H1 (cell line): ENCODE results near the gene UBE2E1. TPM values are rescaled to one million over a fixed set of nuclear protein-coding genes. Genes with fewer than 3 reads are reported as not detected.

Experiments used
- CTCF ChIA-PET: fragments of 300-600 bp; sonication (Branson Sonifier 250); formaldehyde crosslinking; loops from one replicate; lab custom pipeline; 2021; ENCODE audit not compliant: partially characterized antibody; lab: Charles Lee
- POLR2A ChIA-PET: fragments of 300-600 bp; sonication (Branson Sonifier 250); formaldehyde crosslinking; loops from one replicate; lab custom pipeline; 2021; ENCODE audit warnings: inconsistent platforms; ENCODE audit not compliant: partially characterized antibody; lab: Charles Lee
- DNase-seq, 2 experiments: peaks; one replicate each; pipeline versions ENCODE4 v3.0.0 to v3.0.0-alpha.2; 2010 to 2022; ENCODE audit warnings: low spot score in 2 of 2, low read depth in 1 of 2, mixed read lengths in 1 of 2
- FAIRE-seq: peaks from 2 replicates; lab custom pipeline; 2011; peaks lifted over from hg19 to GRCh38; lab: Jason Lieb, UNC
- H2AFZ ChIP-seq: 2 replicates; pipeline ENCODE4 v1.8.1; 2012; ENCODE audit warnings: low read length, inconsistent platforms
- H2AK5ac ChIP-seq: 2 replicates; pipeline ENCODE4 v1.6.1; 2013; ENCODE audit warnings: low read depth, low read length
- H2BK120ac ChIP-seq: replicated peaks from 2 replicates; pipeline ENCODE3; 2013; ENCODE audit warnings: low read depth, low read length, inconsistent platforms
- H2BK12ac ChIP-seq: 2 replicates; pipeline ENCODE4 v1.6.1; 2013; ENCODE audit warnings: low read depth, low read length
- H2BK15ac ChIP-seq: 2 replicates; pipeline ENCODE4 v1.6.1; 2013; ENCODE audit warnings: low read length
- H2BK20ac ChIP-seq: 2 replicates; pipeline ENCODE4 v1.6.1; 2013; ENCODE audit warnings: low read length
- H2BK5ac ChIP-seq: 2 replicates; pipeline ENCODE4 v1.6.1; 2013; ENCODE audit warnings: low read depth, low read length
- H3K14ac ChIP-seq: 2 replicates; pipeline ENCODE4 v1.6.1; 2013; ENCODE audit warnings: inconsistent platforms; ENCODE audit not compliant: insufficient read length
- H3K18ac ChIP-seq: 2 replicates; pipeline ENCODE4 v1.6.1; 2013; ENCODE audit warnings: low read length; ENCODE audit errors: extremely low read depth
- H3K23ac ChIP-seq: 2 replicates; pipeline ENCODE4 v1.6.1; 2013; ENCODE audit warnings: inconsistent platforms; ENCODE audit not compliant: insufficient read length
- H3K23me2 ChIP-seq: 2 replicates; pipeline ENCODE4 v1.6.1; 2013; ENCODE audit warnings: low read depth, low read length
- H3K27ac ChIP-seq: 2 replicates; pipeline ENCODE4 v1.6.1; 2011; ENCODE audit warnings: low read depth, low read length, inconsistent platforms
- H3K27me3 ChIP-seq, 4 experiments: replicated peaks in 1 of 4; 1 replicate in 1 of 4; 2 replicates in 3 of 4; pipeline versions ENCODE4 v1.6.1 to v1.8.1; 2011 to 2013; ENCODE audit warnings: low read length in 3 of 4, mild to moderate bottlenecking in 3 of 4, inconsistent platforms in 2 of 4, mixed read lengths in 2 of 4, moderate library complexity in 1 of 4; ENCODE audit not compliant: control insufficient read depth in 3 of 4, insufficient read depth in 3 of 4; ENCODE audit errors: extremely low read depth in 1 of 4
- H3K36me3 ChIP-seq, 4 experiments: 2 replicates each; pipeline versions ENCODE4 v1.6.1 to v1.8.1; 2011 to 2013; ENCODE audit warnings: mild to moderate bottlenecking in 4 of 4, low read length in 3 of 4, moderate library complexity in 2 of 4, control low read depth in 1 of 4, inconsistent platforms in 1 of 4; ENCODE audit not compliant: insufficient read depth in 4 of 4, control insufficient read depth in 2 of 4
- H3K4ac ChIP-seq: replicated peaks from 2 replicates; pipeline ENCODE3; 2013; ENCODE audit warnings: low read length, low read depth, mixed read lengths, inconsistent platforms; ENCODE audit not compliant: insufficient read length
- H3K4me1 ChIP-seq, 4 experiments: replicated peaks in 1 of 4; 1 replicate in 1 of 4; 2 replicates in 3 of 4; pipeline versions ENCODE4 v1.6.1 to v1.8.1; 2011 to 2013; ENCODE audit warnings: low read length in 3 of 4, inconsistent platforms in 2 of 4, mixed read lengths in 1 of 4; ENCODE audit not compliant: insufficient read depth in 4 of 4, control insufficient read depth in 3 of 4
- H3K4me2 ChIP-seq, 2 experiments: 2 replicates each; pipeline versions ENCODE4 v1.6.1 to v1.8.1; 2011 to 2013; ENCODE audit warnings: low read depth in 2 of 2, low read length in 2 of 2, control low read depth in 1 of 2, inconsistent platforms in 1 of 2, mild to moderate bottlenecking in 1 of 2; ENCODE audit not compliant: insufficient read depth in 1 of 2
- H3K4me3 ChIP-seq, 4 experiments: fragments of 200-600, 300-600 bp in 1 of 4; sonication (generic), shearing (Covaris generic), sonication (Bioruptor Twin) in 1 of 4; 2 replicates each; pipeline versions ENCODE4 v1.5.1 to v1.8.1; 2011 to 2016; ENCODE audit warnings: low read length in 4 of 4, low read depth in 3 of 4, control low read depth in 2 of 4, inconsistent platforms in 2 of 4, mild to moderate bottlenecking in 2 of 4, mixed read lengths in 1 of 4, moderate library complexity in 1 of 4; ENCODE audit not compliant: insufficient read depth in 2 of 4; ENCODE audit errors: extremely low read depth in 1 of 4
- H3K56ac ChIP-seq: replicated peaks from 2 replicates; pipeline ENCODE3; 2013; ENCODE audit warnings: low read depth, mild to moderate bottlenecking, mixed read lengths, low read length, inconsistent platforms; ENCODE audit not compliant: insufficient read length
- H3K79me1 ChIP-seq: 2 replicates; pipeline ENCODE4 v1.6.1; 2013; ENCODE audit warnings: low read depth, low read length, control low read depth
- H3K79me2 ChIP-seq, 2 experiments: 2 replicates each; pipeline versions ENCODE4 v1.6.1 to v1.8.1; 2012 to 2013; ENCODE audit warnings: low read length in 2 of 2, mild to moderate bottlenecking in 2 of 2, inconsistent platforms in 1 of 2; ENCODE audit not compliant: insufficient read depth in 2 of 2, control insufficient read depth in 1 of 2
- H3K9ac ChIP-seq, 4 experiments: replicated peaks in 1 of 4; 1 replicate in 1 of 4; 2 replicates in 3 of 4; pipeline versions ENCODE4 v1.6.1 to v1.8.1; 2011 to 2013; ENCODE audit warnings: low read depth in 3 of 4, low read length in 3 of 4, control low read depth in 2 of 4, mild to moderate bottlenecking in 2 of 4, moderate library complexity in 2 of 4, inconsistent platforms in 1 of 4; ENCODE audit errors: extremely low read depth in 1 of 4
- H3K9me3 ChIP-seq, 2 experiments: 2 replicates each; pipeline versions ENCODE4 v1.6.1 to v1.8.1; 2012 to 2013; ENCODE audit warnings: mild to moderate bottlenecking in 2 of 2, moderate library complexity in 2 of 2, control low read depth in 1 of 2, inconsistent platforms in 1 of 2, low read depth in 1 of 2, low read length in 1 of 2, mixed read lengths in 1 of 2; ENCODE audit not compliant: insufficient read depth in 2 of 2
- H4K20me1 ChIP-seq, 2 experiments: replicated peaks in 1 of 2; 2 replicates each; pipeline versions ENCODE3 to v1.8.1; 2011 to 2013; ENCODE audit warnings: inconsistent platforms in 2 of 2, low read length in 2 of 2, mild to moderate bottlenecking in 1 of 2; ENCODE audit not compliant: insufficient read depth in 2 of 2, control insufficient read depth in 1 of 2
- H4K5ac ChIP-seq: 2 replicates; pipeline ENCODE4 v1.6.1; 2013; ENCODE audit warnings: low read length, low read depth, mixed read lengths, inconsistent platforms; ENCODE audit not compliant: insufficient read length
- H4K8ac ChIP-seq: 2 replicates; pipeline ENCODE4 v1.8.0; 2013; ENCODE audit warnings: mild to moderate bottlenecking, moderate library complexity, low read length, inconsistent platforms; ENCODE audit not compliant: insufficient read depth; ENCODE audit errors: extremely low read depth
- H4K91ac ChIP-seq: replicated peaks from 2 replicates; pipeline ENCODE3; 2013; ENCODE audit warnings: low read length, mixed read lengths, inconsistent platforms; ENCODE audit not compliant: insufficient read length
- CEBPB ChIP-seq: IDR thresholded peaks from 2 replicates; pipeline ENCODE4 v1.6.1; 2012; ENCODE audit warnings: low read depth, low read length
- KDM5A ChIP-seq: fragments of 200-600 bp; IDR thresholded peaks from 2 replicates; pipeline ENCODE4 v1.7.1; 2012; ENCODE audit warnings: mild to moderate bottlenecking, low read length, inconsistent platforms, mixed read lengths
- RNF2 ChIP-seq: fragments of 200-900, 300-1000 bp; sonication (generic); IDR thresholded peaks from 2 replicates; pipeline ENCODE4 v1.7.1; 2016; ENCODE audit warnings: borderline replicate concordance, low read depth, mild to moderate bottlenecking, antibody characterized with exemption, low read length; ENCODE audit not compliant: poor library complexity, severe bottlenecking; ENCODE audit errors: missing control alignments
- WGBS, 2 experiments: shearing (Covaris generic) in 1 of 2; methylation state at CpG; one replicate each; pipeline versions ENCODE4 v1.1.6 to v1.1.7; 2013 to 2015; ENCODE audit warnings: low lambda C conversion rate in 2 of 2, mixed read lengths in 2 of 2, inconsistent platforms in 1 of 2, low coverage in 1 of 2, missing lambda C conversion rate in 1 of 2; ENCODE audit not compliant: insufficient replicate concordance in 2 of 2, insufficient coverage in 1 of 2, insufficient read length in 1 of 2; ENCODE audit errors: extremely low coverage in 1 of 2, missing lambda C conversion rate in 1 of 2; 5-methylcytosine and 5-hydroxymethylcytosine counted together
- polyA plus RNA-seq, 7 experiments: library from polyadenylated mRNA; depleted of rRNA in 3 of 7; stranded (reverse) in 5 of 7; unstranded in 2 of 7; fragments of >200 nt in 5 of 7; fragments of 200-250 nt in 2 of 7; gene quantifications; 1 replicate in 5 of 7; 2 replicates in 1 of 7; 4 replicates in 1 of 7; pipeline versions ENCODE4 v1.2.1 to v1.2.3, GENCODE V29; 2011 to 2013; ENCODE audit warnings: missing spikeins in 2 of 7, mixed read lengths in 2 of 7
- total RNA-seq: library from RNA; stranded (reverse); fragmentation: NEBNext Ultra II Directional; extraction: Animal tissue kit (Norgen Biotek cat#: 25700); gene quantifications from 2 replicates; pipeline ENCODE4 v1.2.1, GENCODE V29; 2021

The UBE2E1 gene
- total and polyA plus RNA-seq, 2 of the 8 experiments (the other 6 are each of a cell fraction or from before 2014, with no cell fraction given) = 109 to 141 TPM

DNA sequence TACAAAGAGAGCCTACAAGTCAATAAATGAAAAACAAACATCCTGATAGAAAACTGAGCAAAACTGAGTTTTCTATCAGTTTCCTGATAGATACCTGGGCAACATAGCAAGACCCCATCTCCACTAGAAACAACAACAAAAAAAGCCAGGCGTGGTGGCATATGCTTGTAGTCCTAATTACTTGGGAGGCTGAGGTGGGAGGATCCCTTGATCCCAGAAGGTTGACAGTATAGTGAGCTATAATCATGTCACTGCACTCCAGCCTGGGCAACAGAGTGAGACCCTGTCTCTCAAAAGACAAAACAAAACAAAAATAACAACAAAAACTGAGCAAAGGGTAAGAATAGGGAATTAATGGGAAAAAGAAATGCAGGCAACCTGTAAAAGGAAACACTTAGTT lies 23.9 kb upstream of the UBE2E1 start:
- Histone ChIP-seq H3K23me2 (no peaks in the 10 kb centered on the region), H3K27ac (no peak overlapping the region), H2AK5ac (no peak overlapping the region), H3K9me3 (no peaks in the 10 kb centered on the region), H2BK120ac (no peak overlapping the region), H4K8ac (no peak overlapping the region), H4K5ac (no peak overlapping the region), H3K4me2 (no peak overlapping the region), H3K4me1 (no peaks in the 10 kb centered on the region), H3K9ac (no peak overlapping the region), H2BK20ac (no peak overlapping the region), H2AFZ (no peak overlapping the region), H2BK5ac (no peak overlapping the region), H2BK12ac (no peak overlapping the region), H4K20me1 (no peaks in the 10 kb centered on the region), H3K27me3 (no peaks in the 10 kb centered on the region), H4K91ac (no peak overlapping the region), H3K23ac (no peak overlapping the region), H2BK15ac (no peak overlapping the region), H3K36me3 (no peaks in the 10 kb centered on the region), H3K4me3 (no peak overlapping the region), H3K18ac (no peak overlapping the region), H3K14ac (no peak overlapping the region), H3K79me2 (no peaks in the 10 kb centered on the region), H3K79me1 (no peaks in the 10 kb centered on the region), H3K4ac (no peak overlapping the region), H3K56ac (no peak overlapping the region)
- WGBS, 2 experiments = 95% methylated on average over 1 of the region's 1 CpG; no CpG with 5 or more reads in 1 of the 2 experiments
- FAIRE-seq = no peak
- CTCF ChIA-PET = no interaction called here
- DNase-seq = no peak
- POLR2A ChIA-PET = no interaction called here
- TF ChIP-seq RNF2 (no peak), KDM5A (no peak), CEBPB (no peak)
